NCI-H187 treated with DMSO at 0.1 percent for 48 hours (cell line): Measurements from ENCODE around the gene ACAP2.
"Not testable (repeated sequence)": the region's sequence is repeated elsewhere in the genome, so short reads cannot be mapped to it uniquely, and the experiment has no call there.

ENCODE experiments used
- DNase-seq: peaks from one replicate; lab custom pipeline; 2025; lab: John Stamatoyannopoulos, UW

ACAP2 gene

DNA sequence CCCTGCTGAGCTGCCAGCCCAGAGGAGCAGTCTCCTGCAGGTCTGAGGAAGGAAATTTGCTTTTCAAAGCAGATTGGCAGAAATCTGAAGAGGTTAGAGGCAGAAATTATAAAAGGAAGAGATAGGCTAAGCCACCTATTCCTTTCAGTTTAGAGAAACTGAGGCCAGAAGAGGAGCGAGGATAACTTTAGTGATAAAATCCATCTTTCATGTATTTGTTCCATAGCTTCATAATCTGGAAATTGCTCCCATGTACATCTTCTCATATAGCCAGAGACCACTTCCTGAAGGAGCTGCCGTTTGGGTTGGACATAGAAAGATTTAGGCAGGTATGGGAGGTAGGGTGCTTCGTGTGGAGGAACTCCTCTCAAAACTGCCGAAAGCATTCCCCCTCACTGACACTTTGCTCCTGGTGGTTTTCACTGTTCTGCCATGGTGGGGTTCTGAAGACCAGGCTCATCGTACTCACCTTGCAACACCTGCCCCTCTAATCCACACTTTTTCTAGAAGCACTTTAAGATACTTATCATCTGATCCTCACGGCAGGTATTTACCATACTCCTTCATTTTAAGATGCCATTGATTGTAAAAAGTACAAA is 670 bp upstream of the ACAP2 start:
- DNase-seq, result no peak

DNA sequence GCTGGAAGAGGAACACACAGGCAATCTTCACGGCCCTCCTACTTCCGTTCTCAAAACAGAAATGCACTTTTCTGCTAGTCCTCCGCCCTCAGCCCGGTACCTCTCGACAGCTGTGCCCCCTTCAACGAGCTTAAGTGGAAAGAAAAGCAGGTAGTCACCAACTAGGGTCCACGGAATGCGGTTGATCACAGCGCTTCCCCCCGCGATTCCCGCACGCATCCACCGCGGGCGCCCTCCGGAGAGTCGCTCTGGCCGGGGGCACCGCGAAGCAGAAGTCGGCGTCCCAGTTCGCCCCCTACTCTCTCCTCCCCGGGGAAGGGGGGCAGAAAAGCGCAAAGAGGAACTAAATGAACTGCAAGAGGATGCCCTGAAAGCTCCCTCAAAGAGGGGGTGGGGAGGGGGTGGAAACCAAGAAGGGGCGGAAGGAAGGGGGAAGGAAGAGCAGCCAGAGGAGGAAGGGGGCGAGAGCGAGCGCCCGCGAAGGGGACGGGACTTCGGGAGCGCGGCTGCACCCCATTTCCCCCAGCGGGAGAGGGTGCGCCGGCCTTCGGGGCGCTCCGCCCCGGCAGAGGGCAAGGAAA is 738 bp downstream of the ACAP2 start:
- DNase-seq, result no peak

DNA sequence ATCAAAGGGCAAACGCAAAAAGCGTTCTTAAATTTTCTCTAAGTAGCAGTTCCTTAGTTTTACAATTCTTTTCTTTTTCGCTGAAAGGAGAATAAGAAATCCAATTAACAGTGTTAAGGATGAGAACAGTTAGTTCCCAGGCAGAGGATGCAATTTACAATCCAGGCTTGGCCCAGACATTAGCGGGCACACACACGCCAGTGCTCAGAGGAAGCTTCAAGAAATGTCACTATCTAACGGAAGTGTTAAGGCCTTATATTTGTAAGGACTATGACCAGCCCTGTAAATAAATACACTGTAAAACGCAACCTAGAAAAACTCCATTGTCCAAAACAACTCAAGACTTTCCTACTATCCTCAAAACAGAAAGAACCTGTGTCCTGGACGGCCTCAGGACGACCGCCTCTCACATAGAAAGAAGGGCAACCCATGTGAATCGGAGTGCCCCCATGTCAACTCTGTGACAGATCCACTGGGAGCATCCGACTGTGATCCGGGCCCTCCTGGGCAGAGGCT is 1.3 kb downstream of the ACAP2 start:
- no peak for DNase-seq

DNA sequence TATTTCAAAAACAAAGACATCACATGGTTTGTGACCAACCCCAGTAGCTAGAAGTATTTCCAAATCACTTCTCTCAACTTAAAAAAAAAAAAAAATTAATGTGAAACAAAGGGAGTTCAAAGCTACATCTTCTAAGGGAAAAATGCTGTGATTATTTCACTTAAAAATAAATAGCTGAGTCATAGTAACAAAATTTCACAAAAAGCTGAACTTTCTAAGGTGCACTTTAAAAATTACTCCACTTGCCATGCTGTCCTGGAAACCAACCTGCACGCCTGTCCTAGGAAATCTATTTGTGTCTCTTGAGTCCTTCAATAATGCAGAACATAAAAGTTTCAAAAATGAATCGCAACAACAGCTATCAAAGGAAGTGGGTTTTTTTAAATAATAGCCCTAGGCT is 1.8 kb downstream of the ACAP2 start:
- DNase-seq, result no peak

DNA sequence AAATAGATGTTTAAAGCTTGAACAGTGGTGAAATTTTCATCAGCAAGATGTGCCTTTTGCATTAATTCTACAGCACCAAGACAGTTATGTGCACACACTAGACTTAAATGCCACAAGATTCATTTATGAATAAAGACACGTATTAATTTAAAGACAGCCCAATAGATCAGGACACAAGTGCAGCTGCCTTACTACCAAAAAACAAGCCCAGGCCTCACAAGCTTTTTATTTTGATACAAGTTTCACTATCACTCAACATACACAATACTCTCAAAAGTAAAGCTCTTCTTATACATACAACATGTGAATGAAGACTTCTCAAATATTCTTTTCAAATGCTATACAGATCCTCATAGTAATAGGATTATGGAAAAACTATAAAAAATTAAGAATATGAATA is 2.4 kb downstream of the ACAP2 start:
- no peak for DNase-seq

DNA sequence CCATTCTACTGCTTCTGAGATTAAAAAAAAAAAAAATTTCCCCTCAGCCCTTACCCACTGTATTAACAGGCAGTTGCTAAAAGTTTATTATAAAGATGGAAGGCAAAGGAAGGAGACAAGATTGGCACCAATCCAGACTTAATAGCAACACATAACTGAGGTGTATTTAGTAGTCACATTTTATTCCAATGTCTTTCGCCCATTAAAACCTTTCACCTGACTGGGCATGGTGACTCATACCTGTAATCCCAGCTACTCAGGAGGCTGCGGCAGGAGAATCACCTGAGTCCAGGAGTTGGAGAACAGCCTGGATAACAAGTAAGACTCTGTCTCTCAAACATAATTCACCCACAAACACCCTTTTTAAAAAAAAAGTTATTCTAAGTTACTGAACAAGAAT is 4.4 kb downstream of the ACAP2 start:
- no peak for DNase-seq

DNA sequence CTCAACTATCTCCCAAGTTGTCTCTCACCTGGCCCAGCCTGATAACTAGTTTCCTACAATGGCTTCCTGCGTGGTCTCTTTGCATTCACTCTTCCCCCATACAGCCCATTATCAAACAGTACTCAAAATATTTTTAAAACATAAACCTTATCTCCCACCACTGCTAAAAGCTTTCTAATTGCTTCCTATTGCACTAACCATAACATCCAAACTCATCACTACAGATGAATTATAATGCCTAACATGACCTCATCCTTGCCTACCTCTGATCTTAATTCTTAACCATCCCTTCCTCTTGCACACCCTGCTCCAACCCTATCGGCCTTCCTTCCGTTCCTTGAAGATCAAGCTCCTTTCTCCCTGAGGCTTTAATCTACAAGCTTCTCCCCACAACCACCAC is 17.0 kb downstream of the ACAP2 start:
- DNase-seq, result no peak

DNA sequence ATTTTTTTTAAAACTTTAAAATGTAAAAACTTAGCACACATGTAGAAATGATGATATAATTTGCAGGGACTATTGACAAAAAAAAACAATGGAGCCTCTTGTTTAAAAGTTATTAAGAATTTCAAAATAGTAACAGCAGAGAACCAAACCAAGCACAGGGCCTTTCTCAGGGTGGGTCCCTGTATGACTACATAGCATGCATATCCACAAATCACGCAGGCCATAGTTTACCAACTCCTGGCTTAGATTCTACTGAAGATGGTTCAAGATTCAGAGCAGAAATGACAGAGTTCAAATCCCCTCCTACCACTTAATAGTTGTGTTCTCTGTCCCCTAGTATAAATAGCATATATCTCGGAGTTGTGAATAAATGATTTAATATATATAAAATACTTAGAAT is 19.0 kb downstream of the ACAP2 start:
- no peak for DNase-seq

DNA sequence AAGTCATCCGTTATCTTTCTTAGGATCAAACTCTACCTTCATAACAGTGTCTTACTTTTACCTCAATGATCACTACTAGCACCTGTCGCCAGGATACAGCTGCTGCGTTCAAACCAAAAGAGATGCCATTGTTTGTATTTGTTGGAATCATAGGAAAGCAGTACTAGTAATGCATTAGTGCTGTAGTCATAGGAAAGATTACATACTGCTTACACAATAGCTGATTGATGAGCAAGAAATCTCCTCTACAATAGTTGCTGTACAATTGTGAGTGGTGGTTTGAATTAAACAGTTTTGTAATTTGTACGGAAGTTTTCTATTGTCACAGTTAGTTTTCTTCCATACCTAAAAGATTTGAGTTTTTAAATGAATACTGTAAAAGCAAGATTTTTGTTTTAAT is 21.4 kb downstream of the ACAP2 start:
- DNase-seq, result no peak

DNA sequence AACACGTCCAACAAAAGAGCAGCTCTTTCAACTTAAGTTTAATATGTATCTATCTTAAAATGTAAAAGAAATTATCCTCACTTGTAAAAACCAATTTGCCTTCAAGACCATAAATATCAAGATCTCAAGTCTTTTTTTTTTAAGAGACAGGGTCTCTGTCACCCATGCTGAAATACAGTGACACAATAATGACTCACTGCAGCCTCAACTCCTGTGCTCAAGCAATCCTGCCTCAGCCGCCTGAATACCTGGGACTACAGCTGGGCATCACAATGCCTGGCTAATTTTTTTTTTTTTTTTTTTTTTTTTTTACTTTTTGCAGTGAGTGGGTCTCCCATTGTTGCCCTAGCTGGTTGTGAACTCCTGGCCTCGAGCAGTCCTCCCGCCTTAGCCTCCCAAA is 26.0 kb downstream of the ACAP2 start:
- DNase-seq, result no peak

DNA sequence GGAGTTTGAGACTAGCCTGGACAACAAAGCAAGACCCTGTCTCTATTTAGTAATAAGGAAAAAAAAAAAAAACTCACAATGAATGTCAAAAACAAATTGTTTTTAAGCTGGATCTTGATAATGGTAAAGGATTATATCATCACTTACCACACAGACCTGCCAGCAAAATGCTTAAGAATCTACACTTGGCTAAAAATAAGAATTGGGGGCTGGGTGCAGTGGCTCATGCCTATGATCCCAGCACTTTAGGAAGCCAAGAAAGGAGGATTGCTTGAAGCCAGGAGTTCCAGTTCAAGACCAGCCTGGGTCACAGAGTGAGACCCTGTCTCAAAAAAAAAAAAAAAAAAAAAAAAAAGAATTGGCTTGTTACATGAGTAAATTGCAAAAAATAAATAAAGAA is 31.0 kb downstream of the ACAP2 start:
- no peak for DNase-seq

DNA sequence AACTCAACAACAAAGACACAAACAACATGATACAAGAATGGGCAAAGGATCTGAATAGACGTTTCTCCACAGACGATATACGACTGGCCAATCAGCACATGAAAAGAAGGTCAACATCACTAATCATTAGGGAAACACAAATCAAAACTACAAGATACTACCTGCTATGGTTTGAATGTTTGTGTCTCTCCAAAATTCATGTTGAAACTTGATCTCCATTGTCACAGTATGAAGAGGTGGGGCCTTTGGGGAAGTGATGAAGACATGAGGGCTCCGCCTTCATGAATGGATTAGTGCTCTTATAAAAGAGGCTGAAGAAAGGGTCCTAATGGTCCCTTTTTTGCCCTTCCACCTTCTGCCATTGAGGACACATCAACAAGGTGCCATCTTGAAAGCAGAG is 32.3 kb downstream of the ACAP2 start:
- DNase-seq, result no peak

DNA sequence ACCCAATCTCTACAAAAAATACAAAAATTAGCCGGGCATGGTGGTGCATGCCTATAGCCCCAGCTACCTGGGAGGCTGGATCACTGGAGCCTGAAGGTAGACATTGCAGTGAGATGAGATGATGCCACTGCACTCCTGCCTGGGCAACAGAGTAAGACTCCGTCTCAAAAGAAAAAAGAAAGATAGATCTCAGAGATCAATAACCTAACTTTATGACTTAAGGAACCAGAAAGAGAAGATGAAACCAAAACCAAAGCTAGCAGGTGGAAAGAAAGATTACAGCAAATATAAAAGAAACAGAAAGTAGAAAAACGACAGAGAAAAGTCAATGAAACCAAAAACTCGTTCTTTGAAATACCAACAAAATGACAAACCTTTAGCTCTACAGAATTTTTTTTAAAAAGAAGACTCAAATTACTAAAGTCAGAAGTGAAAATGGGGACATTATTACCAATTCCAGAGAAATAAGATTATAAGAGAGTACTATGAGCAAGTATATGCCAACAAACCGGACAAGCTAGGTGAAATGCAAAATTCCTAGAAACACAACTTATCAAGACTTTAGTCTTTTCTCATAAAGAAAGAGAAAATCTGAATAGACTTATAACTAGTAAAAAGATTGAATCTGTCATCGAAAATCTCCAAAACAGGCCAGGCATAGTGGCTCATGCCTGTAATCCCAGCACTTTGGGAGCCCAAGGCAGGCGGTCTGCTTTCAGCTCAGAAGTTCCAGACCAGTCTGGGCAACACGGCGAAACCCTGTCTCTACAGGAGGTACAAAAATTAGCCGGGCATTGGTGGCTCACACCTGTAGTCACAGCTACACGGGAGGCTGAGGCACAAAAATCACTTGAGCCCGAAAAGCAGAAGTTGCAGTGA is 35.0 kb downstream of the ACAP2 start:
- DNase-seq, result no peak

DNA sequence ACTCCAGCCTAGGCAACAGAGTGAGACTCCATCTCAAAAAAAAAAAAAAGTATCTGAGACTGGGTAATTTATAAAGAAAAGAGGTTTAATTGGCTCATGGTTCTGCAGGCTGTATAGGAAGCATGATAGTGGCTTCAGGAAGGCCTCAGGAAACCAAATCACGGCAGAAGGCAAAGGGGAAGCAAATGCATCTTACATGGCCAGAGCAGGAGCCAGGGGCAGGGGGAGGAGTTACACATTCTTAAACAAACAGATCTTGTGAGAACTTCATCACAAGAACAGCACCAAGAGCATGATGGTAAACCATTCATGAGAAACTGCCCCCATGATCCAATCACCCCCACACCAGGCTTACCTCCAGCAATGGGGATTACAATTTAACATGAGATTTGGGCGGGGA is 37.2 kb downstream of the ACAP2 start:
- no peak for DNase-seq

DNA sequence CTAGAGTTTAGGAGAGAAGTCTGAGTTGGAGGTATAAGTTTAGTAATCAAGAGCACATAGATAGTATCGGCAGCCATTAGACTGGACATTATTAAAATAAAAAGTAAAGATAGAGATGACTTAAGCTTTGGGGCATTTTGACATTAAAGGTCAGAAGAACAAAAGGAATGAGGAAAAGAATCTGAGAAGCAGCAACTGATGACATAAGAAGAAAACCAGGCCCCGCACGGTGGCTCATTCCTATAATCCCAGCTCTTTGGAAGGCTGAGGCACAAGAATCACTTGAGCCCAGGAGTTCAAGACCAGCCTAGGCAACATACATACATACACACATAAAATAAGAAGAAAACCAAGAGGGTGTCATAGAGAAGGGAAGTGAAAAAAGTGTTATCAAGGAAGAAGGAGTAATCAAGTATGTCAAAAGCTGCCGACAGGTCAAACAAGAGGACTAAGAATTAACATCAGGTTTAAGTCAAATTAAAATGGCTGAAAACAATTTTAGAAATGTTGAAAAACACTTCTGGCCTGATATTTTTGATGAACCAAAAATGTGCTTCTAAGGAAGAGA is 38.9 kb downstream of the ACAP2 start:
- no peak for DNase-seq

DNA sequence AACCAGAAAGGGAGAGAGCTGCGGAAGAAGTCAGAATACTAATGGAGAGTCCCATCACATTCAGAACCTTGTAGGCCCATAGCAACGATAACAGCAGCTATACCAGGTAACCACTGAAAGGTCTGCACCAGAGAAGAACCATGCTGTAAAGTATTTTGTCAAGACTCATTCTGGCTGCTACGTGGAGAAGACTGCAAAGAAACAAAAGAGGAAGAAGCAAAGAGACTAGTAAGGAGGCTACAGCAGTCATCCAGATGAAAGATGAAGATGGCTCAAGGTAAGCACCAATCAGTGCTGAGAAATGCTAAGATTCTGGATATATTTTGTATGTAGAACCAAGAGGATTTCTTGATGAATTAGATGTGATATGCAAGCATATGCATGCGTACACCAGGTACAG is 39.6 kb downstream of the ACAP2 start:
- no peak for DNase-seq

DNA sequence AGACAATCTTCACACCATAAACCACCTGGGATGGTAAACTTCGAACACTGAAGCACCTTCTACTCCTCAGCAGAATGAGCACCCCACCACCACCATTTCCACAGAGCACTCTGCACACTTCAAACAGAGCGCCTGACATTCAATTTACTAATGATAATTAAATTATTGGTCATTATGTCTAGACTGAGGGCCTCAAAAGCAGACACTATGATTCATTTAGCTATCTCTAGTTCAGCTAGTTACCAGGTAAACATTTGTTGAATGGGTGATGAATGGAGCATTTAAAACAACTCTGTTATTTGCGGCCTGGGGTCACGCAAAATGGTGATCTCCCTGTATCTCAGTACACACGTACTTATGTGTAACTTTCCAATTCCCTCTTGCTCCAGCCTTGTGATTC is 40.9 kb downstream of the ACAP2 start:
- DNase-seq, result no peak

DNA sequence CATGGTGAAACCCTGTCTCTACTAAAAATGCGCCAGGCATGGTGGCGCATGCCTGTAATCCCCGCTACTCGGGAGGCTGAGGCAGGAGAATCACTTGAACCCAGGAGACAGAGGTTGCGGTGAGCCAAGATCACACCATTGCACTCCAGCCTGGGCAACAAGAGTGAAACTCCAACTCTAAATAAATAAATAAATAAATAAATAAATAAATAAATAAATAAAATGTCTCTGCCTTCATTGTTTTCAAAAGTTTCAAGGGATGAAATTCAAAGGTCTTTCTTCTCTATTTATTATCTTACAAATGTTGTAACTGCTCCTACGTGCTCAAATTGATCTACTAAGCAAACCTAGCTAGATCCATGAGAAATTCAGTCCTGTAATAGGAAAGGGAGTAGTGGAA is 44.4 kb downstream of the ACAP2 start:
- not testable (repeated sequence) for DNase-seq

DNA sequence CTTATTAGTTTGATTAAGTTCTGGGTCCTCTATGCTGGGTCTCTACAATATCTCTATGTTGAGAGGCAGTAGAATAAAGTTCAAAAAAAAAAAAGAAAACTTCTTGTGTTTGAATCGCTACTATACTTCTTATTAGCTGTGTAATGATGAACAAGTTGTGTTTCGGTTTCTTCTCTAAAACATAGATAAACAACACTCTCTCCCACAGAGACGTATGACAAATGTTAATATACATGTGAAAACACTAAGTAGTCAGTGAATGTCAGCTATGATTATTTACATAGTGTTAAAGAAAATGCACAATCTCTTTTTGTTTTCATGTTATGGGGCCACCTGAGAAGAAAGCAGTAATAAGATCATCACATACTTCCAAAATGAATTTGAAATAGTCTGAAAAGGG is 45.3 kb downstream of the ACAP2 start:
- DNase-seq, result no peak

DNA sequence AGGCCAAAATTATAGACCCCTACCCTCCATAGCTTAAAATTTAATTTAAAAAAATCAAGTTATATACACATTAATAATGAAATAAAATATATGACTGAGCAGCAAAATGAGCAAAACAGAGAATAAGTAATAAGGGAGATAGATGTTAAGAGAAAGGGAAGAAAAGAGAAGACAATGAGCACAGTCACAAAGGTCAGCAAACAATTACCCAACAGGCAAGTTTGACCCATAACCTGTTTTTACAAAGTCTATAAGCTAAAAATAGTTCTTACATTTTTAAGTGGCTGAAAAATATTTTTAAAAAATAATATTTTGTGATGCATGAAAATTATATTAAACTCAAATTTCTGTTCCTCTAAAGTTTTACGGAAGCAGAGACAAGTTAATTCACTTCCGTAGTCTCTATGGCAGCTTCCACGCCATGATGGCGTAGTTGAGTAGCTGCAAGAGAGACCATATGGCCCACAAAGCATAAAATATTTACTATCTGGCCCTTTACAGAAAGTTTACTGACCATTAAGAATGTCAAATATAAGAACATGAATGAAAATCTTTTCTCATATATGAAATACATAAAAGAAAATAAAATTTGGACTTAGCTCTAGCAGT is 47.5 kb downstream of the ACAP2 start:
- no peak for DNase-seq

DNA sequence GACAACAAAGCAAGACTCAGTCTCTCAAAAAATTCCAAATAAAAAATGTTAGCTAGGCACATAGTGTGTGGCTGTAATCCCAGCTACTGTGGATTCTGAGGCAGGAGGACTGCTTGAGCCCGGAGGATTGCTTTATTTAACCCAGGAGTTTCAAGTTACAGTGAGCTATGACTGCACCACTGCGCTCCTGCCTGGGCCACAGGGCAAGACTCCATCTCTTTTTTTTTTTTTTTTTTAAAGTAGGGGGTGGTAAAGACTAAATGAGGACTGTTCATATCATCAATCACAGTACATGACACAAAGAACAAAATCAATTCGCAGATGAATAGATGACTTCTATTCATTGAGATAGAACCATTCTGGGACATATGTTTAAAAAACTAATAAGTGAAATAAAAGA is 48.1 kb downstream of the ACAP2 start:
- DNase-seq, result no peak

DNA sequence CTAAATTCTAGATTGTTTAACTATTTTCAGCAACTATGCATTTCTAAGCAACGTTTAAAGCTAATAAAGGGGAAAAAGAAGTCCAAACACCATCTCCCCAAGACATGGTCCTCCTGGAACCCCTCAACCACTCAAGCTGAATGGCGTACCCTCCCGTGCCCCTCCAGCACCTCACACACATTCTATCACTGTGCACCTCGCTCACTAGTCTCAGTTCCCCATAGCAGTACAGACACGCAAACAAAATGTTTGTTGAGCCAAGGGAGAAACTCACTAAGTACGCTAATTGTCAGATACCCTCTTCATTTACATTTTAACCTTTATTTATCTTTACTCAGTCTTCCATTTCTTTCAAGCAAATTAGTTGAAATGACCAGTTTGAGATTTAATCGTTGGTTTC is 48.8 kb downstream of the ACAP2 start:
- no peak for DNase-seq

DNA sequence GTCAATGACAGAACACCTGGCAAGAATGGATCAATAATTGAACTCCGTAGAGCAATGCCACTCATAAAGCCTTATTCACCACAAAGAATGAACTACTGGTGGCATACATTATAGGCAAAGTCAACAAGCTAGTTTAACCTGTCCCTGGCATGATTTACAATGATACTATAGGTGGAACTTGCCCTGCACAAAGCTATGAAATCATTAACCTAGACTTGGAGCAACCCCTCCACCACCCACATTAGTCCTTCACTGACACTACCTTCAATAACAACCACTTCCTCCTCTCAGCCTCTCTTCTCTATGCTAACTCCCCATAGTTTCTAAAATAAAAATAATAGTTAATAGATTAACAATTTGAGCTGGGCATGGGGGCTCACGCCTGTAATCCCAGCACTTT is 54.4 kb downstream of the ACAP2 start:
- no peak for DNase-seq
